ENCODE results near the gene PLIN4.

Gene PLIN4

GRCh38 chr19:4516939-4517300 lies 1.4 kb downstream of the PLIN4 start:
- TF ChIP-seq POLR2A (IDR thresholded peaks at IDR 0.05; ENCODE audit: extremely low read depth, insufficient read length) (no peak), MYC (IDR thresholded peaks at IDR 0.05; ENCODE audit: low read depth, low read length) (no peak)
- TF ChIP-seq, protein P1, sequence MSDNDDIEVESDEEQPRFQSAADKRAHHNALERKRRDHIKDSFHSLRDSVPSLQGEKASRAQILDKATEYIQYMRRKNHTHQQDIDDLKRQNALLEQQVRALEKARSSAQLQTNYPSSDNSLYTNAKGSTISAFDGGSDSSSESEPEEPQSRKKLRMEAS (IDR thresholded peaks at IDR 0.05; ENCODE audit: low read depth, low read length) = no peak
- TF ChIP-seq, protein P2, sequence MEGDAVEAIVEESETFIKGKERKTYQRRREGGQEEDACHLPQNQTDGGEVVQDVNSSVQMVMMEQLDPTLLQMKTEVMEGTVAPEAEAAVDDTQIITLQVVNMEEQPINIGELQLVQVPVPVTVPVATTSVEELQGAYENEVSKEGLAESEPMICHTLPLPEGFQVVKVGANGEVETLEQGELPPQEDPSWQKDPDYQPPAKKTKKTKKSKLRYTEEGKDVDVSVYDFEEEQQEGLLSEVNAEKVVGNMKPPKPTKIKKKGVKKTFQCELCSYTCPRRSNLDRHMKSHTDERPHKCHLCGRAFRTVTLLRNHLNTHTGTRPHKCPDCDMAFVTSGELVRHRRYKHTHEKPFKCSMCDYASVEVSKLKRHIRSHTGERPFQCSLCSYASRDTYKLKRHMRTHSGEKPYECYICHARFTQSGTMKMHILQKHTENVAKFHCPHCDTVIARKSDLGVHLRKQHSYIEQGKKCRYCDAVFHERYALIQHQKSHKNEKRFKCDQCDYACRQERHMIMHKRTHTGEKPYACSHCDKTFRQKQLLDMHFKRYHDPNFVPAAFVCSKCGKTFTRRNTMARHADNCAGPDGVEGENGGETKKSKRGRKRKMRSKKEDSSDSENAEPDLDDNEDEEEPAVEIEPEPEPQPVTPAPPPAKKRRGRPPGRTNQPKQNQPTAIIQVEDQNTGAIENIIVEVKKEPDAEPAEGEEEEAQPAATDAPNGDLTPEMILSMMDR (IDR thresholded peaks at IDR 0.05; ENCODE audit: low read depth, low read length) = no peak
- H3K4me3 ChIP-seq (ENCODE audit: low read depth, low read length) = no peak overlapping the region
- DNase-seq (ENCODE audit: low read depth) = peak; percentile 14

GRCh38 chr19:4516199-4516938 lies 1.9 kb downstream of the PLIN4 start:
- H3K4me3 ChIP-seq (ENCODE audit: low read depth, low read length) = no peak overlapping the region
- TF ChIP-seq, protein P2 (IDR thresholded peaks at IDR 0.05; ENCODE audit: low read depth, low read length) = no peak
- TF ChIP-seq, protein P1 (IDR thresholded peaks at IDR 0.05; ENCODE audit: low read depth, low read length) = no peak
- no peak for TF ChIP-seq POLR2A (IDR thresholded peaks at IDR 0.05; ENCODE audit: extremely low read depth, insufficient read length)
- TF ChIP-seq MYC (IDR thresholded peaks at IDR 0.05; ENCODE audit: low read depth, low read length) = no peak
- no peak for DNase-seq (ENCODE audit: low read depth)

GRCh38 chr19:4515732-4516131 lies 2.6 kb downstream of the PLIN4 start:
- TF ChIP-seq, protein P1 (IDR thresholded peaks at IDR 0.05; ENCODE audit: low read depth, low read length) = no peak
- TF ChIP-seq POLR2A (IDR thresholded peaks at IDR 0.05; ENCODE audit: extremely low read depth, insufficient read length) = no peak
- TF ChIP-seq, protein P2 (IDR thresholded peaks at IDR 0.05; ENCODE audit: low read depth, low read length) = no peak
- no peak for TF ChIP-seq MYC (IDR thresholded peaks at IDR 0.05; ENCODE audit: low read depth, low read length)
- no peak overlapping the region for H3K4me3 ChIP-seq (ENCODE audit: low read depth, low read length)
- DNase-seq (ENCODE audit: low read depth) = no peak

DNA sequence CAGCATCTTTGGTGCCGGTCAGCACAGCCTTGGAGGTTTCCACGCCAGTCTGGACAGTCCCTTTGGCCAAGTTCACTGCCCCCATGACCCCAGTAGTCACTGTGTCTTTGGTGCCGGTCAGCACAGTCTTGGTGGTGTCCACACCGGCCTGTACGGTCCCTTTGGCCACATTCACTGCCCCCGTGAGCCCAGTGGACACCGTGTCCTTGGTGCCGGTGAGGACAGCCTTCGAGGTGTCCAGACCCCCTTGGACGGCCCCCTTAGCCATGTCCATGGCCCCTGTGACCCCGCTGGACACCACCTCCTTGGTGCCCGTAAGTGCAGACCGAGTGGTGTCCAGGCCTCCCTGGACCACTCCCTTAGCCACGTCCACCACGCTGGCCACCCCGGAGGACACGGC lies 5.0 kb downstream of the PLIN4 start:
- TF ChIP-seq, protein P2 (IDR thresholded peaks at IDR 0.05; ENCODE audit: low read depth, low read length) = no peak
- TF ChIP-seq POLR2A (IDR thresholded peaks at IDR 0.05; ENCODE audit: extremely low read depth, insufficient read length) = no peak
- TF ChIP-seq, protein P1 (IDR thresholded peaks at IDR 0.05; ENCODE audit: low read depth, low read length) = no peak
- no peak for TF ChIP-seq MYC (IDR thresholded peaks at IDR 0.05; ENCODE audit: low read depth, low read length)
- DNase-seq (ENCODE audit: low read depth) = no peak
- no peak overlapping the region for H3K4me3 ChIP-seq (ENCODE audit: low read depth, low read length)

DNA sequence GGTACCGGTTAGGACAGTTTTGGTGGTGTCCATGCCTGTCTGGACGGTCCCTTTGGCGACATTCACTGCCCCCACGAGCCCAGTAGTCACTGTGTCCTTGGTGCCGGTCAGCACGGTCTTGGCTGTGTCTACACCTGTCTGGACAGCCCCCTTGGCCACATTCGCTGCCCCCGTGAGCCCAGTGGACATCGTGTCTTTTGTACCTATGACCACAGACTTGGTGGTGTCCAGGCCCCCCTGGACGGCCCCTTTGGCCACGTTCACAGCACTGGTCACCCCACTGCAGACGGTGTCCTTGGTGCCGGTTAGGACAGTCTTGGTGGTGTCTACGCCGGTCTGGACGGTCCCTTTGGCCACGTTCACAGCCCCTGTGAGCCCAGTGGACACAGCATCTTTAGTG lies 6.2 kb downstream of the PLIN4 start:
- TF ChIP-seq MYC (IDR thresholded peaks at IDR 0.05; ENCODE audit: low read depth, low read length) (no peak), POLR2A (IDR thresholded peaks at IDR 0.05; ENCODE audit: extremely low read depth, insufficient read length) (no peak)
- TF ChIP-seq, protein P1 (IDR thresholded peaks at IDR 0.05; ENCODE audit: low read depth, low read length) = no peak
- TF ChIP-seq, protein P2 (IDR thresholded peaks at IDR 0.05; ENCODE audit: low read depth, low read length) = no peak
- DNase-seq (ENCODE audit: low read depth) = no peak
- no peak overlapping the region for H3K4me3 ChIP-seq (ENCODE audit: low read depth, low read length)
